ENCODE measurements around the gene ILDR1.

The ILDR1 gene

DNA sequence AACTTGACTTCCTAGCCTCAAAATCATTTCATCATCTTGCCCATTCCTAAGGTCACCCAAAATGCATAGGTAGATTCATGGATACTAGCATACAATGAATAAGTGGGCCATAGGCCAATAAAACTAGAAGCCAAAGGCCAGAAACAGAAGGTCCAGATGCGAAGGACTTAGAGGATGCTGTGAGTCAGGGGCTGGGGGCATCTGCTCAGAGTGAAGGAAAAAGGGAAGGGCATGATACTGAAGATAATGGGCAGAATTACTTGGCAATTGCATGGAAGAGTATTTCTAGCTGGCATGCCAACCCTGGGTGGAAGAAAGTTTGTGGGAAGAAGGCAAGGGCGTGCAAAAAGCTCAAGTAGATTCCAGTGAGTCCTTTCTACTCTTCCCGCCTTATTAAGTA, 27.5 kb downstream of the ILDR1 start:
- Histone ChIP-seq H3K9me3 (ENCODE audit: control insufficient read depth in 2 of 2, low read length in 2 of 2) (no peaks in the 10 kb centered on the region), H3K27ac (ENCODE audit: low read length) (no peak overlapping the region), H3K4me1 (ENCODE audit: control insufficient read depth, insufficient read depth, low read length) (no peaks in the 10 kb centered on the region), H3K36me3 (ENCODE audit: control insufficient read depth in 2 of 2, insufficient read depth in 2 of 2, low read length in 2 of 2) (no peaks in the 10 kb centered on the region), H3K4me3 (ENCODE audit: low read length in 2 of 2) (no peak overlapping the region), H3K27me3 (ENCODE audit: control insufficient read depth in 1 of 2, insufficient read depth in 2 of 2, low read length in 2 of 2) (no peaks in the 10 kb centered on the region), H3K9ac (ENCODE audit: low read length in 2 of 2) (no peak overlapping the region)

DNA sequence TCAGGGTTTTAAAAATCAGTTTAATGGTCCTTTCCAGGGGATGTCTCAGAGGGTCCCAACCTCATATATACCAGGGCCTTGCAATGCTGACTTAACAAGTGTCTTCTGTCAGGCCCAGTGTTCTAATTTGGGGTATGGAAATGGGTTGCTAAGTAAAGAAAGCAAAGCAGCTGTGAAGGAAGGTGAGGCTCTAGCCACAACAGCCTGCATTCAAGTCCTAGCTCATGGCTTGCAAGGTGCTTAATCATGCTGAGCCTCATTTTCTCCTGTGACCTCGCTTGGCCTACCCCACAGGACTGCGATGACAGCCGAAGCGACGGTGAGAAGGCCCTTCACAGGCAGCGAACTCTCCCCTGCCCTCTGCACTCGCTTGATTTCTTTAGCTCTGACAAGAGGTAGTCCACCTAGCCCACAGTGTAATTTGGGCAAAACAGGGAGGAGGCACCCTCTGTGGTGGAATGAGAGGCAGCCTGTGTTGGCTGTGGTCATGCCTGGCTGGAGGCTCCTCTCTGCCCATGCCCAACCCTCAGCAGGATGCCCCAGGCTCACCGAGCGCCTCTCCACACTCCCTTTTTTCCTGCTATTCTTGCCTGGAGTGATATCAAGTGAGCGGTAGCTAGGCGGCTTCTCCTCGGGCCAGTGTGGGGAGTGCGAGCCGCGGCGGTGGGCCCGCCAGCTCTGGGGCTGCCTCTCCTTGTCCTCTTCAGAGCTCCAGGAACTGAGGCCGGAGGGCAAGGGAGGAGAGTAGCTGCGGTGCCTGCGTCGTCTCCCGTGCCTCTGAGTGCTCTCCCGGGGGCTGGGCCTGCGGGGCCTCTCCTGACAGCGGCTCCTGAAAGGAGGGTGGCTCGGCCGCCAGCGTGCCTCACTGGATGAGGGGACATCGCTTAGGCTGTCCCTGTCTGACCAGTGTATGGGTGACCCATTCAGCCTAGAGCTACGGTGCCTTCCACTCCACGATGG, 29.2 kb downstream of the ILDR1 start:
- Histone ChIP-seq H3K27ac (ENCODE audit: low read length) (no peak overlapping the region), H3K9ac (ENCODE audit: low read length in 2 of 2) (no peak overlapping the region), H3K36me3 (ENCODE audit: control insufficient read depth in 2 of 2, insufficient read depth in 2 of 2, low read length in 2 of 2) (no peaks in the 10 kb centered on the region), H3K4me1 (ENCODE audit: control insufficient read depth, insufficient read depth, low read length) (no peaks in the 10 kb centered on the region), H3K27me3 (ENCODE audit: control insufficient read depth in 1 of 2, insufficient read depth in 2 of 2, low read length in 2 of 2) (no peaks in the 10 kb centered on the region), H3K9me3 (ENCODE audit: control insufficient read depth in 2 of 2, low read length in 2 of 2) (no peaks in the 10 kb centered on the region), H3K4me3 (ENCODE audit: low read length in 2 of 2) (no peak overlapping the region)

DNA sequence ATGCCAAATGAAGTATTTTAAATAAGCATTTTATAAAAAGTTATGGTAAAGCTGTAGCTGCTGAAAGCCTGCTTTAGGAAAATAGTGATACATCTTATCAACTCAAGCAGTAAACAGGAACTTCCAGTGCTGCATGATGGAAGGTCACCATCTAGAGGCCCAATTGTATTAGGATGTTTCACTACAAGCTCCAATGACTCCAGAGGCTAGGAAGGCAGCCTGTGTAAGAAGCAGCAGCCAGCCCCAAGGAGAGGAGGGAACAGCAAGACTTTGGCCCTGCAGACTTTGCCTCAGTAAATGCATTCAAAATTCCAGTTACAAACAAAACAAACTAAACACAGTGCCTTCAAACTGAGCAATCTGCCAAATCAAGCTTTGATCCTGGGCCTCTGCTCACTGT, 32.1 kb downstream of the ILDR1 start:
- Histone ChIP-seq H3K36me3 (ENCODE audit: control insufficient read depth in 2 of 2, insufficient read depth in 2 of 2, low read length in 2 of 2) (no peaks in the 10 kb centered on the region), H3K4me3 (ENCODE audit: low read length in 2 of 2) (no peak overlapping the region), H3K9ac (ENCODE audit: low read length in 2 of 2) (no peak overlapping the region), H3K4me1 (ENCODE audit: control insufficient read depth, insufficient read depth, low read length) (no peaks in the 10 kb centered on the region), H3K27me3 (ENCODE audit: control insufficient read depth in 1 of 2, insufficient read depth in 2 of 2, low read length in 2 of 2) (no peaks in the 10 kb centered on the region), H3K9me3 (ENCODE audit: control insufficient read depth in 2 of 2, low read length in 2 of 2) (no peaks in the 10 kb centered on the region), H3K27ac (ENCODE audit: low read length) (no peak overlapping the region)

DNA sequence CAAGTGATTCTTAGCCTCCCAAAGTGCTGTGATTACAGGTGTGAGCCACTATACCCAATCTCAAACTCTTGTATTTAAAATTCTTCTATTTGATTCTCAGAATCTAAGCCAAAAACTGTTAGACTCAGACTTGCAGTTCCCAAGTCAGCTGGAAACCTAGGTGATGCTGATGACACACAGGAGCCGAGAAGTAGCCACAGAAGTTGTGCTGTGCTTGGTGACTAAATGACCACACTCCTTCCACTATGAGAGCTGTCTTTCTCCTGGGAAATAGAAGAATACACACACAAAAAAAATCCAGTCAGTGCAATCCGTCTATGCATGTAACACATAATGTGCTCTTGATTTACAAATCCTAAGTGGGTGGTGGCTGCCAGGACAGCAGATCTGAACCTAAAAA, 33.9 kb downstream of the ILDR1 start:
- Histone ChIP-seq H3K4me3 (ENCODE audit: low read length in 2 of 2) (no peak overlapping the region), H3K27ac (ENCODE audit: low read length) (no peak overlapping the region), H3K9me3 (ENCODE audit: control insufficient read depth in 2 of 2, low read length in 2 of 2) (peaks cover 0 to 7% of the 10 kb centered on the region in 2 donors), H3K27me3 (ENCODE audit: control insufficient read depth in 1 of 2, insufficient read depth in 2 of 2, low read length in 2 of 2) (no peaks in the 10 kb centered on the region), H3K9ac (ENCODE audit: low read length in 2 of 2) (no peak overlapping the region), H3K36me3 (ENCODE audit: control insufficient read depth in 2 of 2, insufficient read depth in 2 of 2, low read length in 2 of 2) (no peaks in the 10 kb centered on the region), H3K4me1 (ENCODE audit: control insufficient read depth, insufficient read depth, low read length) (no peaks in the 10 kb centered on the region)

DNA sequence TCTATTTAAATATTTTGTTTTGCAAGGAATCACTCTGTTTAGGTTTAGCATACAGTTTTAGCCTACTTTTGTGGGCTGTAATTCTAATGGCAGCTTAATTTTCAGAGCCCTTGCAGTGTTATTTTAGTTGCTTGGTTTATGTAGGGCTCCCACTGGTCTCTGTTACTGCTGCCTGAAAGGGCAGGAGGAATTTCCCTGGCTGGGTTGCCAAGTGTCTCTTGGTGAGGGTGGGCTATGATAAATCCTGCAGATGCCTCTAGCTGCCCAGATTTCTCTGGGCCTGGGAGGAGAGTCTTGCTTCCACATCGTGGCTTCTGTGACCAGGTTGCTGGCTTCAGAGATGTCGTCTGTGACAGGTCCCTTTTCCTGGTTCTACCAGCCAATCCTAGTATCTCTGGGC, 36.2 kb downstream of the ILDR1 start:
- H3K9me3 ChIP-seq (ENCODE audit: control insufficient read depth in 2 of 2, low read length in 2 of 2) = peaks cover 0 to 7% of the 10 kb centered on the region in 2 donors
- no peak overlapping the region for H3K9ac ChIP-seq (ENCODE audit: low read length in 2 of 2)
- H3K27me3 ChIP-seq (ENCODE audit: control insufficient read depth in 1 of 2, insufficient read depth in 2 of 2, low read length in 2 of 2) = no peaks in the 10 kb centered on the region
- no peak overlapping the region for H3K4me3 ChIP-seq (ENCODE audit: low read length in 2 of 2)
- H3K4me1 ChIP-seq (ENCODE audit: control insufficient read depth, insufficient read depth, low read length) = no peaks in the 10 kb centered on the region
- H3K36me3 ChIP-seq (ENCODE audit: control insufficient read depth in 2 of 2, insufficient read depth in 2 of 2, low read length in 2 of 2) = no peaks in the 10 kb centered on the region
- no peak overlapping the region for H3K27ac ChIP-seq (ENCODE audit: low read length)

DNA sequence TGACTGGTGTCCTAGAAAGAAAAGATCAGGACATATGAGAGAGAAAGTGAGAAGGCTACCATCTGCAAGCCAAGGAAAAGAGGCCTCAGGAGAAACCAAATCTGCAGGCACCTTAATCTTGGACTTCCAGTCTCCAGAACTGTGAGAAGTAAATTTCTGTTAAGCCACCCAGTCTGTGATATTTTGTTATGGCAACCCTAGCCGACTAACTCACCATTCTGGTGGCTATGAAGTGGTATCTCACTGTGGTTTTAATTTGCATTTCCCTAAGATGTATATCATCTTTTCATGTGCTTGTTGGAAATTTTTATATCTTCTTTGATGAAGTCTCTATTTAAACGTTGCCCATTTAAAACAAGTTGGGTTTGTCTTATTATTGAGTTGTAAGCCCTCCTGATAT, 40.6 kb downstream of the ILDR1 start:
- Histone ChIP-seq H3K4me1 (ENCODE audit: control insufficient read depth, insufficient read depth, low read length) (no peaks in the 10 kb centered on the region), H3K9ac (ENCODE audit: low read length in 2 of 2) (no peak overlapping the region), H3K4me3 (ENCODE audit: low read length in 2 of 2) (no peak overlapping the region), H3K9me3 (ENCODE audit: control insufficient read depth in 2 of 2, low read length in 2 of 2) (peaks cover 0 to 7% of the 10 kb centered on the region in 2 donors), H3K27me3 (ENCODE audit: control insufficient read depth in 1 of 2, insufficient read depth in 2 of 2, low read length in 2 of 2) (no peaks in the 10 kb centered on the region), H3K36me3 (ENCODE audit: control insufficient read depth in 2 of 2, insufficient read depth in 2 of 2, low read length in 2 of 2) (no peaks in the 10 kb centered on the region), H3K27ac (ENCODE audit: low read length) (no peak overlapping the region)

DNA sequence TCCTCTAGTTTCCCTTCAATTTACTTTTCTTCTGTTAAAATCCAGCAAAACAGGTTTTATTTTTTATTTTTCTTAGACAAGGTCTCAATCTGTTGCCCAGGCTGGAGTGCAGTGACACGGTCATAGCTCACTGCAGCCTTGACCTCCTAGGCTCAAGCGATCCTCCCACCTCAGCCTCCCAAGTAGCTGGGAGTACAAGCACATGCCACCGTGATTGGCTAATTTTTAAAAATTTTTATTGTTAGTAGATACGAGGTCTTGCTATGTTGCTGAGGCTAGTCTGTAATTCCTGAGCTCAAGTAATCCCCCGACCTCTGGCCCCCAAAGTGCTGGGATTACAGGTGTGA, 41.6 kb downstream of the ILDR1 start:
- H3K9ac ChIP-seq (ENCODE audit: low read length in 2 of 2) = no peak overlapping the region
- no peaks in the 10 kb centered on the region for H3K27me3 ChIP-seq (ENCODE audit: control insufficient read depth in 1 of 2, insufficient read depth in 2 of 2, low read length in 2 of 2)
- H3K9me3 ChIP-seq (ENCODE audit: control insufficient read depth in 2 of 2, low read length in 2 of 2) = peaks cover 0 to 7% of the 10 kb centered on the region in 2 donors
- H3K4me3 ChIP-seq (ENCODE audit: low read length in 2 of 2) = no peak overlapping the region
- H3K36me3 ChIP-seq (ENCODE audit: control insufficient read depth in 2 of 2, insufficient read depth in 2 of 2, low read length in 2 of 2) = no peaks in the 10 kb centered on the region
- H3K4me1 ChIP-seq (ENCODE audit: control insufficient read depth, insufficient read depth, low read length) = no peaks in the 10 kb centered on the region
- H3K27ac ChIP-seq (ENCODE audit: low read length) = no peak overlapping the region

DNA sequence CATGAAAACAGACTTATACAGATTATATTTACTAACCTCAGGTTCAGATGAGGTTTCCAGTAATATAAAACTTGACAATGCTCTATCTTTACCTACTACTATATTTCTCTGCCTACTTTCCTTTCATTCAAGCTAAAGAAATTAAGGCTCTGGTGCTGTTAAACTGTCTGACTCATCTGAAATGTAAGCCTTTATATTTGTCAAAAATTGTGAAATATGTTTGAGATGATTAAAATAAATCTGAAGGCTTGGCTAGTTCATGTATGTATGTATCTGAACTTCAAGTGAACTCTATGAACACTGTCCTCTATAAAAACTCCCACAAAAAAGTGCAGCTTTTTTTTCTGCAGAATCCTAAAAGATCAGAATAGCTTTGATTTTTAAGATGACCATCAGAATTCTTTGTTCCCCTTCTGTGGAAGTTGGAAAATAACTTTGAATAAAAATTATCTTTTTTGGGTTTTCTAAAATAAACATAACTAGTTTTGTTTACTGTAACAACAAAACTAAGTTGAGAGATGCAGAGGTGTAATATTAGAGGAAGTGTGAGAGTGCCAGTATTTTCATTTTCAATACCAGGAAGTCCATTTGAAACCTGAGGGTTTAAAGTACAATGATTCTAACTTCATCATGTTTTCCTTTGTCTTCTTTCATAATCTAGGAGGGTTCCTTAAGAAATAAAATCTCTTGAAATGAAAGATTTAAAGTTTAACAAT, 42.2 kb downstream of the ILDR1 start:
- Histone ChIP-seq H3K9me3 (ENCODE audit: control insufficient read depth in 2 of 2, low read length in 2 of 2) (peaks cover 0 to 7% of the 10 kb centered on the region in 2 donors), H3K4me1 (ENCODE audit: control insufficient read depth, insufficient read depth, low read length) (no peaks in the 10 kb centered on the region), H3K27me3 (ENCODE audit: control insufficient read depth in 1 of 2, insufficient read depth in 2 of 2, low read length in 2 of 2) (no peaks in the 10 kb centered on the region), H3K4me3 (ENCODE audit: low read length in 2 of 2) (no peak overlapping the region), H3K9ac (ENCODE audit: low read length in 2 of 2) (no peak overlapping the region), H3K27ac (ENCODE audit: low read length) (no peak overlapping the region), H3K36me3 (ENCODE audit: control insufficient read depth in 2 of 2, insufficient read depth in 2 of 2, low read length in 2 of 2) (no peaks in the 10 kb centered on the region)

DNA sequence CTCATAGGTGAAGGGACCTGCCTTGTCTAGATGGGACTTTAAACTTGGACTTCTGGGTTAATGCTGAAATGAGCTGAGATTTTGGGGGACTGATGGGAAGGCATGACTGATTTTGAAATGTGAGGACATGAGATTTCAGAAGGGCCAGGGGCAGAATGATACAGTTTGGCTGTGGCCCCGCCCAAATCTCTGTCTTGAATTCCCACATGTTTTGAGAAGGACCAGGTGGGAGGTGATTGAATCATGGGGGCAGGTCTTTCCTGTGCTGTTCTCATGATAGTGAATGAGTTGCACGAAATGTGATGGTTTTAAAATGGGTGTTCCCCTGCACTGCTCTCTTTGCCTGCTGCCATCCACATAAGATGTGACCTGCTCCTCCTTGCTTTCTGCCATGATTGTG, 42.8 kb downstream of the ILDR1 start:
- H3K27me3 ChIP-seq (ENCODE audit: control insufficient read depth in 1 of 2, insufficient read depth in 2 of 2, low read length in 2 of 2) = no peaks in the 10 kb centered on the region
- H3K4me1 ChIP-seq (ENCODE audit: control insufficient read depth, insufficient read depth, low read length) = no peaks in the 10 kb centered on the region
- no peaks in the 10 kb centered on the region for H3K36me3 ChIP-seq (ENCODE audit: control insufficient read depth in 2 of 2, insufficient read depth in 2 of 2, low read length in 2 of 2)
- no peak overlapping the region for H3K27ac ChIP-seq (ENCODE audit: low read length)
- H3K4me3 ChIP-seq (ENCODE audit: low read length in 2 of 2) = no peak overlapping the region
- H3K9ac ChIP-seq (ENCODE audit: low read length in 2 of 2) = no peak overlapping the region
- H3K9me3 ChIP-seq (ENCODE audit: control insufficient read depth in 2 of 2, low read length in 2 of 2) = peaks cover 0 to 7% of the 10 kb centered on the region in 2 donors

DNA sequence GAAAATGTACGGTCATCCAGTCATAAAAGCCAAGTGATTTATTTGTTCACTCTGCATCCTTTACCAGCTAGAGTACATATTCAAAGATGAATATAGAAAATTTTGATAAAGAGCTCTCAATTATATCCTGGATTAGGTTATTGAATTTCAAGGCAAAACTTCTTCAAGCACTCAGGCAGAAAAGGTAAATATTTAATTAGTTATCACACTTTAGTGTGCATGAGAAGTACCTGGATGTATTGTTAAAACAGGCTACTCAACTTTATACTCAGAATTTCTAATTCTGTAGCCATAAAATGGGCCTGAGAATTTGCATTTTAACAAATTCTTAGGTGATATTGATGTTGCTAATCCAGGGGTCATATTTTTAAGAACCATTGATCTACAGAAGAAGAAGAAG, 45.3 kb downstream of the ILDR1 start:
- H3K27me3 ChIP-seq (ENCODE audit: control insufficient read depth in 1 of 2, insufficient read depth in 2 of 2, low read length in 2 of 2) = no peaks in the 10 kb centered on the region
- H3K4me3 ChIP-seq (ENCODE audit: low read length in 2 of 2) = no peak overlapping the region
- no peak overlapping the region for H3K9ac ChIP-seq (ENCODE audit: low read length in 2 of 2)
- no peak overlapping the region for H3K27ac ChIP-seq (ENCODE audit: low read length)
- H3K9me3 ChIP-seq (ENCODE audit: control insufficient read depth in 2 of 2, low read length in 2 of 2) = no peaks in the 10 kb centered on the region
- H3K4me1 ChIP-seq (ENCODE audit: control insufficient read depth, insufficient read depth, low read length) = no peaks in the 10 kb centered on the region
- no peaks in the 10 kb centered on the region for H3K36me3 ChIP-seq (ENCODE audit: control insufficient read depth in 2 of 2, insufficient read depth in 2 of 2, low read length in 2 of 2)
